Measurements from ENCODE around the gene SLC30A5.
"Not testable (repeated sequence)": the region's sequence is repeated elsewhere in the genome, so short reads cannot be mapped to it uniquely, and the experiment has no call there.

Gene SLC30A5

GRCh38 chr5:69108367-69108766 lies 14.6 kb downstream of the SLC30A5 start:
- H3K27me3 ChIP-seq (ENCODE audit: control insufficient read depth, insufficient read depth, low read length); H3K9me3 ChIP-seq (replicated peaks; ENCODE audit: low read length); H3K9ac ChIP-seq (ENCODE audit: low read depth, low read length); H3K4me3 ChIP-seq (ENCODE audit: low read length); H3K4me2 ChIP-seq (ENCODE audit: low read length); H3K4me1 ChIP-seq (ENCODE audit: control insufficient read depth, insufficient read depth, low read length): not testable (repeated sequence)
- peaks cover 69% of the 10 kb centered on the region for H3K36me3 ChIP-seq (ENCODE audit: insufficient read depth, low read length)

GRCh38 chr5:69113851-69114250 lies 20.0 kb downstream of the SLC30A5 start:
- no peak overlapping the region for H3K4me3 ChIP-seq (ENCODE audit: low read length)
- no peak overlapping the region for H3K9ac ChIP-seq (ENCODE audit: low read depth, low read length)
- no peaks in the 10 kb centered on the region for H3K9me3 ChIP-seq (replicated peaks; ENCODE audit: low read length)
- peaks cover 5% of the 10 kb centered on the region for H3K4me1 ChIP-seq (ENCODE audit: control insufficient read depth, insufficient read depth, low read length)
- no peak overlapping the region for H3K4me2 ChIP-seq (ENCODE audit: low read length)
- H3K27me3 ChIP-seq (ENCODE audit: control insufficient read depth, insufficient read depth, low read length): no peaks in the 10 kb centered on the region
- H3K36me3 ChIP-seq (ENCODE audit: insufficient read depth, low read length): peaks cover 55% of the 10 kb centered on the region

- H3K36me3 ChIP-seq (ENCODE audit: insufficient read depth, low read length): peaks cover 46% of the 10 kb centered on the region
- H3K9me3 ChIP-seq (replicated peaks; ENCODE audit: low read length): no peaks in the 10 kb centered on the region
- no peak overlapping the region for H3K4me3 ChIP-seq (ENCODE audit: low read length)
- H3K9ac ChIP-seq (ENCODE audit: low read depth, low read length): no peak overlapping the region
- no peak overlapping the region for H3K4me2 ChIP-seq (ENCODE audit: low read length)
- H3K27me3 ChIP-seq (ENCODE audit: control insufficient read depth, insufficient read depth, low read length): no peaks in the 10 kb centered on the region
- H3K4me1 ChIP-seq (ENCODE audit: control insufficient read depth, insufficient read depth, low read length): peaks cover 5% of the 10 kb centered on the region
Observed at GRCh38 chr5:69115526-69115925, 21.7 kb downstream of the SLC30A5 start.

- H3K4me1 ChIP-seq (ENCODE audit: control insufficient read depth, insufficient read depth, low read length): peaks cover 4% of the 10 kb centered on the region
- H3K4me2 ChIP-seq (ENCODE audit: low read length): no peak overlapping the region
- no peaks in the 10 kb centered on the region for H3K27me3 ChIP-seq (ENCODE audit: control insufficient read depth, insufficient read depth, low read length)
- H3K9ac ChIP-seq (ENCODE audit: low read depth, low read length): no peak overlapping the region
- H3K9me3 ChIP-seq (replicated peaks; ENCODE audit: low read length): no peaks in the 10 kb centered on the region
- H3K4me3 ChIP-seq (ENCODE audit: low read length): no peak overlapping the region
- H3K36me3 ChIP-seq (ENCODE audit: insufficient read depth, low read length): peaks cover 36% of the 10 kb centered on the region
Observed at GRCh38 chr5:69129413-69129812, 35.6 kb downstream of the SLC30A5 start.

GRCh38 chr5:69130241-69130640 lies 36.4 kb downstream of the SLC30A5 start:
- H3K9ac ChIP-seq (ENCODE audit: low read depth, low read length): no peak overlapping the region
- no peak overlapping the region for H3K4me3 ChIP-seq (ENCODE audit: low read length)
- no peaks in the 10 kb centered on the region for H3K27me3 ChIP-seq (ENCODE audit: control insufficient read depth, insufficient read depth, low read length)
- H3K4me1 ChIP-seq (ENCODE audit: control insufficient read depth, insufficient read depth, low read length): peaks cover 4% of the 10 kb centered on the region
- peaks cover 33% of the 10 kb centered on the region for H3K36me3 ChIP-seq (ENCODE audit: insufficient read depth, low read length)
- no peak overlapping the region for H3K4me2 ChIP-seq (ENCODE audit: low read length)
- no peaks in the 10 kb centered on the region for H3K9me3 ChIP-seq (replicated peaks; ENCODE audit: low read length)

- no peaks in the 10 kb centered on the region for H3K27me3 ChIP-seq (ENCODE audit: control insufficient read depth, insufficient read depth, low read length)
- no peaks in the 10 kb centered on the region for H3K9me3 ChIP-seq (replicated peaks; ENCODE audit: low read length)
- H3K4me2 ChIP-seq (ENCODE audit: low read length): no peak overlapping the region
- no peak overlapping the region for H3K4me3 ChIP-seq (ENCODE audit: low read length)
- H3K4me1 ChIP-seq (ENCODE audit: control insufficient read depth, insufficient read depth, low read length): peaks cover 4% of the 10 kb centered on the region
- H3K9ac ChIP-seq (ENCODE audit: low read depth, low read length): no peak overlapping the region
- peaks cover 33% of the 10 kb centered on the region for H3K36me3 ChIP-seq (ENCODE audit: insufficient read depth, low read length)
Observed at GRCh38 chr5:69131304-69131703, 37.5 kb downstream of the SLC30A5 start.

- no peaks in the 10 kb centered on the region for H3K9me3 ChIP-seq (replicated peaks; ENCODE audit: low read length)
- no peak overlapping the region for H3K4me2 ChIP-seq (ENCODE audit: low read length)
- H3K9ac ChIP-seq (ENCODE audit: low read depth, low read length): no peak overlapping the region
- H3K4me3 ChIP-seq (ENCODE audit: low read length): no peak overlapping the region
- H3K36me3 ChIP-seq (ENCODE audit: insufficient read depth, low read length): peaks cover 15% of the 10 kb centered on the region
- H3K27me3 ChIP-seq (ENCODE audit: control insufficient read depth, insufficient read depth, low read length): no peaks in the 10 kb centered on the region
- peaks cover 2% of the 10 kb centered on the region for H3K4me1 ChIP-seq (ENCODE audit: control insufficient read depth, insufficient read depth, low read length)
Observed at GRCh38 chr5:69134126-69134525, 40.3 kb downstream of the SLC30A5 start.

- H3K4me1 ChIP-seq (ENCODE audit: control insufficient read depth, insufficient read depth, low read length): no peaks in the 10 kb centered on the region
- H3K4me2 ChIP-seq (ENCODE audit: low read length): no peak overlapping the region
- no peak overlapping the region for H3K9ac ChIP-seq (ENCODE audit: low read depth, low read length)
- peaks cover 3% of the 10 kb centered on the region for H3K9me3 ChIP-seq (replicated peaks; ENCODE audit: low read length)
- H3K27me3 ChIP-seq (ENCODE audit: control insufficient read depth, insufficient read depth, low read length): no peaks in the 10 kb centered on the region
- no peak overlapping the region for H3K4me3 ChIP-seq (ENCODE audit: low read length)
- peaks cover 13% of the 10 kb centered on the region for H3K36me3 ChIP-seq (ENCODE audit: insufficient read depth, low read length)
Observed at GRCh38 chr5:69136293-69136692, 42.5 kb downstream of the SLC30A5 start.

- H3K36me3 ChIP-seq (ENCODE audit: insufficient read depth, low read length): peaks cover 13% of the 10 kb centered on the region
- H3K9me3 ChIP-seq (replicated peaks; ENCODE audit: low read length); H3K27me3 ChIP-seq (ENCODE audit: control insufficient read depth, insufficient read depth, low read length); H3K4me3 ChIP-seq (ENCODE audit: low read length); H3K4me1 ChIP-seq (ENCODE audit: control insufficient read depth, insufficient read depth, low read length); H3K9ac ChIP-seq (ENCODE audit: low read depth, low read length); H3K4me2 ChIP-seq (ENCODE audit: low read length): not testable (repeated sequence)
Observed at GRCh38 chr5:69137208-69137607, 43.4 kb downstream of the SLC30A5 start.

- Histone ChIP-seq H3K9me3 (replicated peaks; ENCODE audit: low read length) (peaks cover 3% of the 10 kb centered on the region), H3K4me1 (ENCODE audit: control insufficient read depth, insufficient read depth, low read length) (no peaks in the 10 kb centered on the region), H3K4me3 (ENCODE audit: low read length) (no peak overlapping the region), H3K9ac (ENCODE audit: low read depth, low read length) (no peak overlapping the region), H3K36me3 (ENCODE audit: insufficient read depth, low read length) (peaks cover 13% of the 10 kb centered on the region), H3K27me3 (ENCODE audit: control insufficient read depth, insufficient read depth, low read length) (no peaks in the 10 kb centered on the region), H3K4me2 (ENCODE audit: low read length) (no peak overlapping the region)
Observed at GRCh38 chr5:69137807-69138206, 44.0 kb downstream of the SLC30A5 start.

GRCh38 chr5:69138766-69139165 lies 45.0 kb downstream of the SLC30A5 start:
- H3K4me2 ChIP-seq (ENCODE audit: low read length): no peak overlapping the region
- H3K4me1 ChIP-seq (ENCODE audit: control insufficient read depth, insufficient read depth, low read length): no peaks in the 10 kb centered on the region
- H3K36me3 ChIP-seq (ENCODE audit: insufficient read depth, low read length): peaks cover 4% of the 10 kb centered on the region
- no peak overlapping the region for H3K9ac ChIP-seq (ENCODE audit: low read depth, low read length)
- no peak overlapping the region for H3K4me3 ChIP-seq (ENCODE audit: low read length)
- H3K27me3 ChIP-seq (ENCODE audit: control insufficient read depth, insufficient read depth, low read length): no peaks in the 10 kb centered on the region
- peaks cover 3% of the 10 kb centered on the region for H3K9me3 ChIP-seq (replicated peaks; ENCODE audit: low read length)

- not testable (repeated sequence) for H3K27me3 ChIP-seq (ENCODE audit: control insufficient read depth, insufficient read depth, low read length); H3K9ac ChIP-seq (ENCODE audit: low read depth, low read length); H3K4me2 ChIP-seq (ENCODE audit: low read length); H3K9me3 ChIP-seq (replicated peaks; ENCODE audit: low read length); H3K36me3 ChIP-seq (ENCODE audit: insufficient read depth, low read length); H3K4me3 ChIP-seq (ENCODE audit: low read length); H3K4me1 ChIP-seq (ENCODE audit: control insufficient read depth, insufficient read depth, low read length)
Observed at GRCh38 chr5:69140239-69140638, 46.4 kb downstream of the SLC30A5 start.
